ENCODE measurements around the gene FLNA.
"Not testable (repeated sequence)": the region's sequence is repeated elsewhere in the genome, so short reads cannot be mapped to it uniquely, and the experiment has no call there.

The FLNA gene

GRCh38 chrX:154399527-154400368, 25.3 kb upstream of the FLNA start:
- DNase-seq (ENCODE audit: extremely low read depth in 1 of 2, low read depth in 1 of 2), result no peak

GRCh38 chrX:154398668-154399526, 24.5 kb upstream of the FLNA start:
- DNase-seq (ENCODE audit: extremely low read depth in 1 of 2, low read depth in 1 of 2), result peak; percentile 50 to 67

- peak; percentile 69 to 72 for DNase-seq (ENCODE audit: extremely low read depth in 1 of 2, low read depth in 1 of 2)
These were observed 23.6 kb upstream of the FLNA start, which contains the start of gene RPL10 for GRCh38 chrX:154397888-154398667. TSS of gene RPL10 (plus strand) at chrX:154398377. CDS start at chrX:154398520, 143 bp downstream.

- DNase-seq (ENCODE audit: extremely low read depth in 1 of 2, low read depth in 1 of 2), result no peak
These were observed 22.8 kb upstream of the FLNA start for GRCh38 chrX:154396973-154397887.

GRCh38 chrX:154396363-154396762, 21.9 kb upstream of the FLNA start:
- not testable (repeated sequence) for DNase-seq (ENCODE audit: extremely low read depth in 1 of 2, low read depth in 1 of 2)

GRCh38 chrX:154389812-154390747, 15.6 kb upstream of the FLNA start:
- not testable (repeated sequence) for DNase-seq (ENCODE audit: extremely low read depth in 1 of 2, low read depth in 1 of 2)

- DNase-seq (ENCODE audit: extremely low read depth in 1 of 2, low read depth in 1 of 2), result not testable (repeated sequence)
These were observed 14.2 kb upstream of the FLNA start for GRCh38 chrX:154388649-154389048.

- DNase-seq (ENCODE audit: extremely low read depth in 1 of 2, low read depth in 1 of 2), result not testable (repeated sequence)
These were observed 13.7 kb upstream of the FLNA start for GRCh38 chrX:154388094-154388493.

- no peak for DNase-seq (ENCODE audit: extremely low read depth in 1 of 2, low read depth in 1 of 2)
These were observed 10.0 kb upstream of the FLNA start for GRCh38 chrX:154384284-154384892.

GRCh38 chrX:154383359-154384283, 9.2 kb upstream of the FLNA start:
- DNase-seq (ENCODE audit: extremely low read depth in 1 of 2, low read depth in 1 of 2), result no peak

GRCh38 chrX:154382483-154383069, 8.1 kb upstream of the FLNA start:
- DNase-seq (ENCODE audit: extremely low read depth in 1 of 2, low read depth in 1 of 2), result no peak

GRCh38 chrX:154381271-154381670, 6.8 kb upstream of the FLNA start:
- DNase-seq (ENCODE audit: extremely low read depth in 1 of 2, low read depth in 1 of 2), result no peak

- DNase-seq (ENCODE audit: extremely low read depth in 1 of 2, low read depth in 1 of 2), result no peak
These were observed 6.4 kb upstream of the FLNA start for GRCh38 chrX:154380787-154381186.

- no peak for DNase-seq (ENCODE audit: extremely low read depth in 1 of 2, low read depth in 1 of 2)
These were observed 5.7 kb upstream of the FLNA start for GRCh38 chrX:154380153-154380552.

GRCh38 chrX:154379569-154379951, 5.1 kb upstream of the FLNA start:
- DNase-seq (ENCODE audit: extremely low read depth in 1 of 2, low read depth in 1 of 2), result no peak

GRCh38 chrX:154378799-154379568, 4.5 kb upstream of the FLNA start, which contains the start of gene EMD:
TSS of gene EMD (plus strand) at chrX:154379295. CDS start at chrX:154379485, 190 bp downstream.
- peak; percentile 86 to 90 for DNase-seq (ENCODE audit: extremely low read depth in 1 of 2, low read depth in 1 of 2)

Measured in activated CD8-positive, alpha-beta memory T cell treated with anti-CD3 and anti-CD28 coated beads for 1 hour (primary cell).